Measurements from ENCODE around the gene CALCA.

CALCA gene

DNA sequence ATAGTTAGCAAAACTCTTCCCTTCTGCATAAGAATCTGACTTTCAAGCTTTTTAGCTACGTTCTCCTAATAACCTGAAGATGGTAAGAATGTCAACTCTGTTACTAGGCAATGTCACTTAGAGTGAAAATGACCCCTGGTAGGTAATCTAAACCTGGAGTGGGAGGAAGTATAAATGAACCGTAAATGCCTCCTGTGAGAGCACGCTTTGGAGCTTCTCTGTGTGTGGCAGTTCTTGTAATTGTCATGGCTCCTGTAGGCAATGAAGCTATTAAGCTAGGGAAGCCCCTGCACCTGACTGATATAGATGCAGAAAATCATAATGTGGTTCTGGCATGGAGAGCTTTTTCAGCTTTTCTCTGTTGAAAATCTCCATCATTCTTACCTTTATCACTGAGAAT is 29.4 kb downstream of the CALCA start:
- no peak for DNase-seq

DNA sequence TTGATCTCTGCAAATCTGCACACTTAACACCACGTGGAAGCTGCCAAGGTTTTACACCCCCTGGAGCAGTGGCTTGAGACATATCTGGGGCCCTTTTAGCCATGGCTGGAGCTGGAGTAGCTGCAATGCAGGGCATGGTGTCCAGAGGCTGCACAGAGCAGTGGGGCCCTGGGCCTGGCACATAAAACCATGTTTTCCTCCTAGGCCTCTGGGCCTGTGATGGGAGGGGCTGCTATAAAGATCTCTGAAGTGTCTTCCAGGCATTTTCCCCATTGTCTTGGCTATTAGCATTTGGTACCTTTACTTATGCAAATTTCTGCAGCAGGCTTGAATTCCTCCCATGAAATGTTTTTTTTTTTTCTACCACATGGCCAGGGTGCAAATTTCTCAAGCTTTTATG is 33.2 kb downstream of the CALCA start:
- no peak for DNase-seq

DNA sequence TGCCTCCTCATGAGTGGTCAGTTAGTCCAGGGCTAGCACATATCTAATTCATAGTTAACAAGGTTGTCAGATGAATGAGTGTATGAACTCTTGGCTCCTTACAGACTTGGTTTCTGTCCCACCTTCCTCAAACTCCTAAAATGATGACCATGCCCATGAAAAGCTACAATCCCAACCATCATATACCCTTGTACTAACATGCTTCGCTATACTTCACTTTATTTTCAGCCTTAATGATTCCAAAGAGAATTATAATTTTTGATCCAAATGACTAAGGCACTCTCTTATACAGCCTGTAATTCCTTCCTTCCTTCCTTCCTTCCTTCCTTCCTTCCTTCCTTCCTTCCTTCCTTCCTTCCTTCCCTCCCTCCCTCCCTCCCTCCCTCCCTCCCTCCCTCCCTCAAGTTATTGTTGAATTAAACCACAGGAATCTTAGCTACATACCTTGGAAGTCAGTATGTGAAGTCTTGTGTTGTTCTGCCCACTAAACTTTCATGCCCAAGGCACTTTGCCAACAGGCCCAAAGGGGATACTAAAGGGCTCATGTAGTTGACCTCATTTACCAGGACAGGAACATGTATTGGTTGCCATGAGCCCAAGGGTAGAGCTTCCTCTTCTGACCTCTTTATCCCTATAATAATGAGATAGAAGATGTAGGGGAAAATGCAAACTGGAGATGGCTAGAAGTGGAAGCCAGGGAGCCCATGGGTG is 37.4 kb downstream of the CALCA start:
- no peak for DNase-seq

DNA sequence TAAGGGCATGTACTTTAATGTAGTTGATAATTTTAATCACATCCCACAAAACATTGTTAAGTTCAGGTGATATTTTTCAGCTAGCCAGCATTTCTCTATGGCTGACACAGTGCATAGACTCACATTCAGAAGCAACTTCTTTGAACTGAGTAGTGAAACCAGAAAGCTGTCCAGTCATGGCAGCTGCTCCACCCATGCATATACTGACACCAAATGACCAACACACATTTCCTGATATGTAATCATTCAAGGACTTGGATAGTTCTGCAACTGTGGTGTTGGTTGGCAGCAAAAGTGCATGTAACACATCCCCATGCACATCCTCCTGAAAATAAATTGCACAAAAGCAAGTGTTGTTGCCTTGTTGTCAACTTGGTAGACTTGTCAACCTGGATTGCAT is 39.7 kb downstream of the CALCA start:
- DNase-seq = no peak

DNA sequence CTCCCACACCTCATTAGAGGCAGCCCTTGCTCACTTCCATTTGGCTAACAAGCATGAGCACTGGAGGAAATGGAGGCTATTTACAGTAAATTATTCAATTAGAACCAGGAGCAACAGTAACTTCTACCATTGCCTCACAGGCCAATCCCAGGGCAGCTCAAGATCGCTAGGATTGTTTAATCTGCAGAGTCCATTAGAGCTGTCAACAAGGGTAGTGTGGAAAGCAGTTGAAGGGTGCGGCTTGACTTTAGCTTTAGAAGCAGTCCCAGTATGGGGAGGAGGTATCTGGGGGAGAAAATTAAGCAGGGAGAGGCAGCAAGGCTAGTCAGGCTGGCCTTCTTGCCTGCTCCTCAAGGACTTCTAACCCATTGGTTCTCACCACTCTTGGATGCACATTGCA is 41.8 kb downstream of the CALCA start:
- no peak for DNase-seq

DNA sequence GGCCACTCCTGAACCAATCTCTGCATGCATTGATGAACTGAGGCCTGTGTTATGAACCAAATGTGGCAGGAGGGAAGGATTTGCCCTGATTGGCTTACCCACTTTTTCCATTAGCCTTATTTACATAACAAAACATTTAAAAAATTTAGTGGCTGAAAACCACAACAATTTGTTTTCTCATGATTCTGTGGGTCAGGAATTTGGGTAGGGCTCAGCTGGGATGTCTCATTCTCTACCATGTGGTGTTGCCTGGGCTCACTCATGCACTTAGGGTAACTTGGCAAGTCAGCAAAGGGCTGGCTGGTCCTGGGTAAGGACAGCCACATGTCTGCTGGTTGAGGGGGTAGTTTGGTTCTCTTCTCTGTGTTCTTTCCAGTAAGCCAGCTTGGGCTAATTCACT is 45.0 kb downstream of the CALCA start:
- no peak for DNase-seq

DNA sequence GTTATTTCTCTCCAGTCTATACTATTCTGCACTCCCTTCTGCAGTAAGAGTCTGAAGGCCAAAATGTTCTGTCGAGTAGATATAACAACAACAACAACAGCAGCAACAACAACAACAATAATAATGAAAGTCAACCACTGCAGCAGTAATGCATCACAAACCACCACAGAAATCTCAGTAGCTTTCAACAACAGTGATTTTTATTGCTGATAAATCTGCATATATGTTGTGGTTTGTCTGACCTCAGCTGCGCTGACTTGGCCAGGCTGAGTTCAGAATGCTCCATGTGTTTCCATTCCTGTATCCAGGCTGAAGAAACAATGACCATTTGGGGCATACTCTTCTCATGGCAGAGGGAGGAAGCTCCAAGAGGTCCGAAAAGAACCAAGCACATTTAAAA is 47.8 kb downstream of the CALCA start:
- no peak for DNase-seq

Data from inflammatory macrophage treated with lipopolysaccharide for 4 hours (primary cell).